Caki2 (cell line): ENCODE data around the gene VBP1. TPM values are rescaled to one million over a fixed set of nuclear protein-coding genes. Genes with fewer than 3 reads are reported as not detected.
A peak's percentile ranks its signal among the peaks of the same experiment; 100 is the strongest.
"Not testable (repeated sequence)": the region's sequence is repeated elsewhere in the genome, so short reads cannot be mapped to it uniquely, and the experiment has no call there.

ENCODE experiments used
- DNase-seq: peaks from one replicate; pipeline ENCODE4 v3.0.0-alpha.2; 2015; ENCODE audit warnings: low read depth
- in situ Hi-C: cut with HindIII; loops from 2 replicates; pipeline ENCODE4 v1.10.0; 2016; ENCODE audit warnings: low sequenced_read_pairs, low pct_unique_long_range_greater_than_20kb, mixed read lengths
- total RNA-seq: library from RNA; depleted of rRNA; stranded (reverse); fragments of >200 nt; shearing (Covaris generic); gene quantifications from 2 replicates; pipeline ENCODE4 v1.2.3, GENCODE V29; 2014; ENCODE audit warnings: low replicate concordance; rRNA removed

Gene VBP1, protein sequence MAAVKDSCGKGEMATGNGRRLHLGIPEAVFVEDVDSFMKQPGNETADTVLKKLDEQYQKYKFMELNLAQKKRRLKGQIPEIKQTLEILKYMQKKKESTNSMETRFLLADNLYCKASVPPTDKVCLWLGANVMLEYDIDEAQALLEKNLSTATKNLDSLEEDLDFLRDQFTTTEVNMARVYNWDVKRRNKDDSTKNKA
- 80.6 and 88.0 TPM in 2 replicates for total RNA-seq

DNA sequence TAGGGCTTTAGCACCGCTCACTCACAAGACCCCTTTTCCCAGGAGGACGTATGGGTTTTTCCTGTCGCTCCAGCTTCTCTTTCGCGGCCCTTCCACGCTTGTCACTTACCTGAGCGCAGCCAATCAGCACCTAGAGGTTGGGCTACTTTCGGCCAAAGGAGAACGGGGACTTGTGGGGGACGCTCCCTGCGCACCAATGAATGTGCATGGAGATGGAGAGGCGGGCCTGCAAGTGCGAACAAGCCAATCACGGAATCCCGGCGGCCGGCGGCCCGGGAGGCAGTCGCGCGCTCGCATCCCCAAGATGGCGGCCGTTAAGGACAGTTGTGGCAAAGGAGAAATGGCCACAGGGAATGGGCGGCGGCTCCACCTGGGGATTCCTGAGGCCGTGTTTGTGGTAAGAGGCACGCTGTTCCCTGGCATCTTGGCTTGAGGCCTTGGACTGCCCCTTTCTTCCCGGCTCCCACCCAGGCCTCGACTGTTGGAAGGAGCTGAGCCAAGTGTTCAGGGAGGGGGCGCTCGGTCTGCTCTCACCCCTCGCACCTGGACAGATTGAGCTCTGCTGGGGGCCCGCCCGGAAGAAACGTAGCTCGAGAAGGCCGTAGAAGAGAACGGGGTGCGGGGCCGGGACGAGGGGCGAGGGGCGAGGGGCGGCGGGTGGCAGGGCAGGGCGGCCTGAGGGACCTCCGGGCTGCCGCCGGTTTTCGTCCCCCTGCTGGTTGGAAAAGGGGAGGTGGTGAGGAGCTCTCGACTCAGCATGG, at the start of gene VBP1:
Gene VBP1 (plus strand): TSS at position 282 of the 761 bp plus-strand sequence. CDS start 23 bp downstream, at position 305.
- DNase-seq, result peak; percentile 89
- in situ Hi-C loops, result no loop called here

DNA sequence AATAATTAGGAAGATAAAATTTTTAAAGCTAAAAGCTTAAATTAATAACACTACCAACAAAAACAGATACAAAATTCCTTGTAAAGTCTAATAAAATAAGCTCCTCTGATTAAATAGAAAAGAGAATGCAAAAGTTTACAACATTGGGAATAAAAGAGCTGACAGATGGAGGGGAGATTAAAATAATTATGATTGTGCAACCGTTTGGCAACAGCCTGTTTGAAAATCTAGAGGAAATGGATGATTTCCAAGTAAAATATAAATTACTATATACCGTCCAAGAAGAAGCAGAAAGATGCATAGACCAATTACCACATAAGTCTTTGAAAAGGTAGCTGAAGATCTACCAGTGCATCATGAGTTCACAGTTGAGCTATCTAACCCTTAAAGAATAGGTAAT, 46.4 kb upstream of the VBP1 start:
- in situ Hi-C loops, result no loop called here
- DNase-seq, result no peak

DNA sequence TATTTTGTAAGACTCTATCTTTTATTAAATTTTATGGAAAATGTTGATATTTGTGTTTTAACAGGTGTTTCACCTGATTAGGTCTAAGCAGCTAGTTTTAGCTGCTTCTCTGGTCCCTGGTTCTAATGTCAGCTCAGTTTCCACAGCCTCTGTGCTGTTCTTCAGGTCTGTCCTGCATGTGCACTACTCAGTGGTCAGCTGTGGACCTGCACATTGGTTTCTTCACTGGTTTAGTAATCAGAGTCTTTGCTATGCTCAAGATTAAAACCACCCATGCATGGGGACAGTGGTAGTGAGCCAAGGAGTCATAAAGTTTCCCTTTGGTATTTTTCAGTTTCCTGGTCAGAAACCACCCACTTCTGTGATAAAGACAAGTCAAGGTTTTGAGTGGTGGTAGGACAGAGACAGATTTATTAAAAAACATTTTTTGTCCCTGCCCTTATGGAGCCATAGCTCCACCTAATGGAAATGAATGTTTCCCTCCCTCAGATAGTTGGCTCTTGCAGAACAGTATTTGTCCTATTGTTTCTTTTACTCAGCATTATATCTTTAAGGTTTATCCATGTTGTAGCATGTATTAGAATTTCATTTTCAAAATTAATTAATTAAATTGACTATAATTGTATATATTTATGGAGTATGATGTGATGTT, 36.8 kb upstream of the VBP1 start:
- in situ Hi-C loops, result no loop called here
- DNase-seq, result no peak

DNA sequence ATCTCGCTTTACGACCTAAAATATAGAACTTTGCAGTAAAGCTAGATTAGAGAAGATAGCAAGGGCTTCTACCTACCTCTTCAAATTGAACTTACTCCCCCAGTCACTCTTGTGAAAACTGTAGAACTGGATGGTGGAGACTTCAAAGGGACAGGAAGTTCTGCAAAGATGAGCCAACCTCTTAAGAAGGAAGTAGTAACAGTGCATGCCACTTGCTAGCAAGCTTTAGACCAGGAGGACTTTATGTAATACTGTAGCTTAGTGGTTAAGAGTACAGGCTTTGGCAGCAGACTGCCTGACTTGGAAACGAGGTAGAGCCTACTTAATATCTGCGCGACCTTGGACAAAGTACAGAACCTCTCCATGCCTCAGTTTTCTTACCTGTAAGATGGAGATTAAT, 27.5 kb upstream of the VBP1 start:
- in situ Hi-C loops, result no loop called here
- no peak for DNase-seq

DNA sequence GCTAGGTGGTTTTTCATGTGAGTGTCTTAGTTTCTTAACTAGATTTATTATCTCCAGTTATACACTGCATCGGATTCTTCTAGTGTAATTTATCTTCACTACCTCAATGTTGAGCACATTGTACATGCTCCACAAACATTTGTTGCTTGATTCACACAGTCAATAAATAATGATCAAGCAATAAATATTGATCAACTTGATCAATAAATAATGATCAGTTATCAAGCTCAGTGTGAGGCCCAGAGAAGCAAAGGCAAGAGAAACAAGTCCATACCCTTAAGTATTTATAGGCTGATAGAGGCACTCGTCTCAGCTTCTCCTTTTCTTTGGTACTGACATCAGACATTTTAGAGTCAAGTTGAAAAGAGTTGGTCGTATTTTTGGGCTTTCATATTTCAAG, 5.1 kb upstream of the VBP1 start:
- no peak for DNase-seq
- in situ Hi-C loops, result no loop called here

DNA sequence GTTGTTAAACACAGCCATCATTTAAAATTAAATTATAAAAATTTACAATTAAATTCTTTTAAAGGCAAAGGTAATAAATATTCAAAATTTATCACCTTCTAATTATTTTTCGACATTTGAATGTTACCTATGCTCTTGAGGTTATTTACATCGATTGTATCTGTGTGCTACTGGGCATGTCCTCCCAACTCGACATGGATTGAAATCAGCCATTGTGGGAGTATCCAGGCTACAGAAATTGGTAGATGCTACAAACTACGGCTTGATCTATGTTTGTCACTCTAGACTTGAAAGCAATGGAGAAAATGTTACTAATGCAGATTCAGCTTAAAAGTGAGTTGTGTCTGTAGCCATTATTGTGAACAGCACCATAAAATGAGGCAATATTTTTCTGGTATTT, 2.5 kb upstream of the VBP1 start:
- in situ Hi-C loops, result no loop called here
- no peak for DNase-seq

DNA sequence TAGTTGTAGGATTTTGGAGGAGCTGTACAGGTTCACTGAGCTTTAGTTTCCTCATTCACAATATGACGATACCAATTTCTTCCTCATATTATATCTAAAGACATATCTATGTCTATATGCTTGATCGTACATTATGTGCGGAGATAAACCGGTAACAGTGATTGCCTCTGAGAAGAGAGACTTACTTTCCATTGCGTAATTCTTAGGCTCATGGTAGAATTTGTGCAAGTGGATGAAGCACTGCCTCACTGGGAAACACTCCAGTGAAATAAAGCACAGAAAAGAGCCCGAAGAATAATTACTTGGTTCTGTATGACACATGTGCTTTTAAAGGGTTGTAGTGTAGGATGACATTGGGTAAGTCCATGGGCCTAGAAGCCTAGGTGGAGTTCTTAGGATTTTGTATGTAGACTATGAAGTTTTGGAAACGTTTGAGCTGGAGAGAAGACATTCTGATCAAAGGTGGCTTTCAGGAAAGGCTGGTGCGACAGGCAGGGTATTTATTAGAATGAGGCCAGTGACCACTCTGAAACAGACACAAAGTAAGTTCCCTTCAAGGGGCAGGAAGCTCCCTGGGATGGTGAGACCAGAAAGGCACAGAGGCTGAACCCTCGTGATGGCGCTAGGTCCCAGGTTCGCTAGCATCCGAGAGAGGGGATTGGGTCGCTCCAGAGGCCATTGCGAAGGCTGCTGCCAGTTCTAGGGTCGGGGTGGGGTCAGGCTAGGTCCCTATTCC, 649 bp upstream of the VBP1 start:
- in situ Hi-C loops, result no loop called here
- DNase-seq, result no peak

DNA sequence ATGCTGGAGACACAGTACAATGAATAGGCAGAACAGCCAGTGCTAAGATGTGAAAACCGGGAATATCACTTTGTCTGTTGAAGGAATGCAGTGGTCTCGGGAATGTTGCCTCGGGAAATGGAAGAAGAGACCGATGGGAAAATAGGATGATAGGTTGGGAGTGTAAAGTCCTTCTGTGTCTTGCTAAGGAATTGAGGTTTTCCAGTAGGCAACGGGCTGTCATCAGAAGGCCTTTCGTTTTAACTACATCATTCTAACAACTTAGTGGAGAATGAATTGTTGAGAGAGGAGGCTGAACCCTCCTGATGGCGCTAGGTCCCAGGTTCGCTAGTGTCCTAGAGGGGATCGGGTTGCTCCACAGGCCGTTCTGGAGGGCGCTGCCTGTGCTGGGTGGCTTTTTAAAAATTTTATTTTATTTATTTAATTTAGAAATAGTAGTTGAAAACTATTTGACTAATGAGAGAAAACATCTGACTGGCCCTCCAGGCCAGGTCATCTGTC, 730 bp downstream of the VBP1 start:
- peak; percentile 38 for DNase-seq
- in situ Hi-C loops, result no loop called here

DNA sequence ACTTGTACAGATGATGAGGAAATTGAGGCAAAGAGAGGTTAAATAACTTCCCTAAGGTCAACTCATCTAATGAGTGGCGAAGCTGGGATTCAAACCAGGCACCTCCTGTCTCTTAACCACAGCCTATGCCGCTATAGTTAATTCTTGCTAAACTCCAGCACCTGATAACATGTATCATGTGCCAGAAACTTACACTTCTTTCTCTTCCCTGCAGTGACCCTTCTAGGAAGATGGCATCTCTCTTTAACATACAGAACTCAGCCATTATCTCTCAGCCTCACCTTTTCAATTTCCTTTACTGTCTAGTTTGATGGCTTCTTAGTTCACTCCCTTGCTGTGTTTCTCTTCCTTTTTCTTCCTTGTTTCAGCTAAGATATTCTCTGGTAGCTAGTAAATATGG, 2.5 kb downstream of the VBP1 start:
- in situ Hi-C loops, result no loop called here
- DNase-seq, result no peak

DNA sequence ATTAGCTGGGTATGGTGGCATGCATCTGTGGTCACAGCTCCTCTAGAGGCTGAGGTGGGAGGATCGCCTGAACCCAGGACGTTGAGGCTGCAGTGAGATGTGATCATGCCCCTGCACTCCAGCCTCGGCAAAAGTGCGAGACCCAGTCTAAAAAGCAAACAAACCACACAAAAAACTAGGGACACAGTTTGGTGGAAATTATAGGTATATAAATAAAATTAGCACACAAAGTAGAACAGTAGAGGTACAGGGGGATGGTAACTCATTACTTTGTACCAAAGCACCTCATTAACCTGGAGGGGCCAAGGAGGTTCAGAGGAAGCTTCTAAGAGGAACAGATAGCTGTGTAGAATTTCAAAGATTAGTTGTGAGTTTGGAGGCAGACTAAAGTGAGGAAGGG, 5.1 kb downstream of the VBP1 start:
- in situ Hi-C loops, result no loop called here
- no peak for DNase-seq

DNA sequence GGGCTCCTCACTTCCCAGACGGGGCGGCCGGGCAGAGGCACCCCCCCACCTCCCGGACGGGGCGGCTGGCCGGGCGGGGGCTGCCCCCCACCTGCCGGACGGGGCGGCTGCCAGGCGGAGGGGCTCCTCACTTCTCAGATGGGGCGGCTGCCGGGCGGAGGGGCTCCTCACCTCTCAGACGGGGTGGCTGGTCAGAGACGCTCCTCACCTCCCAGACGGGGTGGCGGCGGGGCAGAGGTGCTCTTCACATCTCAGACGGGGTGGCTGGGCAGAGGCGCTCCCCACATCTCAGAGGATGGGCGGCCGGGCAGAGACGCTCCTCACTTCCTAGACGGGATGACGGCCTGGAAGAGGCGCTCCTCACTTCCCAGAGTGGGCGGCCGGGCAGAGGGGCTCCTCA, 7.5 kb downstream of the VBP1 start:
- DNase-seq, in situ Hi-C loops: not testable (repeated sequence)

DNA sequence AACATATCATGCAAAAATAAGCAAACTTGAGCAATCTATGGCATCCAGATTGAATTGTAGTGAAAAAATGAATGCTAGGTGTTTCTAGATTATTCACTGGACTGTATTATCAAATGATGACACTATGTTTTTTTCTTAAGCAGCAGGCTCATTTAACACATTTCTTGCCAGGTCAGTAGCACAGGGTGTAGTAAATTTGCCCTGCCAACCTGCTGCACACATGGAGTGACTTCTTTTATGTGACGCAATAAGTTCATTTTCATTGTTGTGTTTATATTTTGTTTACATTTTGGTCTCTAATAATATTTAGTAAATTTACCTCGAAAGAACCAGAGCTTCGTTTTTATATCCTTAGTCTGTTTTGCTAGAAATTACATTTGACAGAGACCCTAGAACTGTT, 9.5 kb downstream of the VBP1 start:
- no peak for DNase-seq
- in situ Hi-C loops, result no loop called here

DNA sequence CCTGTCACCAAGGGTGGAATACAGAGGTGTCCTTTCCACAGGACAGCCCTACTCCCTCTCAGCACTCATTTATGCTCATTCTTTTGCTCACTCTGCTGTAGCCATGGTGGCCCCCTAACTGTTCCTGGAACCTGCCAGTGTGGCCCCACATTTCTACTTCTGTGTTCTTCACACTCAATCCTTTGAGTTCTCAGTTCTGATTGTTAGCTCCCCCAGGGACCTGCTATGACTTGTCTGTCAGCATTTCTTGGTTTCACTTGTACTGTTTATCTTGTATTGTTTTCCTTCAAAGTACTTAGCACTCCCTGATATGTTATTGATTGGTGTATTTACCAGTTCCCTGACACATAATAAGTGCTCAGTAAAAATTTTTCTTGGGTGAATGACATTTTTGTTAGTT, 14.9 kb downstream of the VBP1 start:
- DNase-seq, result no peak
- in situ Hi-C loops, result no loop called here

DNA sequence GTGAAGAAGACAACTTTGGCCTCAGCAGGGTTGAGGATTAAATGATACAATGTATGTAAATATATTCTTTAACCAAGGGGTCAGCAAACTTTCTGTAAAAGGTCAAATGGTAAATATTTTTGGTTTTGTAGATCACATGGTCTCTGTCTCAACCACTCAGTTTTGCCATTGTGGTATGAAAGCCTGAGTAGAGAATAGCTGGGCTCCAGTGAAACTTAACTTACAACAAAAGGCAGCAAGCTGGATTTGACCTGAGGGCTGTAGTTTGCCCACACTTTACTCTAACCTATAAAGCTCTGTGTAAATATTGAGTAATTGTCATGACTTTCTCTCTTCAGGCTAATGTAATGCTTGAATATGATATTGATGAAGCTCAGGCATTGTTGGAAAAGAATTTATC, 19.6 kb downstream of the VBP1 start:
- in situ Hi-C loops, result no loop called here
- DNase-seq, result no peak

DNA sequence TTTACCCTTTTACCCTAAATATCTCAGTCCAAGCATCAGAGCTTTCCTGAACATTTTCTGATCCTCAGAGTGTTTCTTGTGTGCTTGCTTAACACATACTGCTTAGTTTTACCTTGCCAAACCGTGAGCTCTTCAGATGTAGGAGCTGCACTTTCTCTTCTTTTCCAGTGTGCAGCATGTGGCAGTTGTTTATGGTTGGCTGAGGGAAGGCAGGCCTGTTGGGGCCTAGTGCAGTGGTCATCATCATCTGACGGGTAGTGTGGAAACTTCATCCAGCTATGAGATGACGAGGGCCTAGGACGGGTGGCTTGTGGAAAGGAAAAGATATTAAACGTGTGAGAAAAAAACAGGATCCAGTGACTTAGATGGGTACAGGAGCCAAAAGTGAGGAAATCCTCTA, 21.5 kb downstream of the VBP1 start:
- in situ Hi-C loops, result no loop called here
- no peak for DNase-seq

DNA sequence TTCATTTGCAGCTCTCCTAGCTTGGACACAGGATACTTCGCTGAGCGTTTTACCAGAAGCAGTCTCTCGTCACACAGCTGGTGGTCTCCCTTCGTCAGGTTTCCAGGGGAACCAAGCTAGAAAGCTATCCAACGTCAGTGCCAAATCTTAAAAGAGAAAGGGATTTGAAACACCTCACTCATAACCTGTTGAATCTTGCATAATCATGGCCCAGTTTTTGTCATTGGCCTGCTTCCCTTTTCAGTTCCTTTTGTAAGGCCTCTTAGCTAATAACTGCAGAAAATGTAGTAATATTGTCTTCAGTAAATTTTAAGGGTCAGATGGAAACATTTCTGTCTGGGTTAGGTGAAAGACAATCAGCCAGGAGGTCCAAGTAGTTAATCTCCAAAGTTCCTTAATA, 26.0 kb downstream of the VBP1 start:
- in situ Hi-C loops, result no loop called here

DNA sequence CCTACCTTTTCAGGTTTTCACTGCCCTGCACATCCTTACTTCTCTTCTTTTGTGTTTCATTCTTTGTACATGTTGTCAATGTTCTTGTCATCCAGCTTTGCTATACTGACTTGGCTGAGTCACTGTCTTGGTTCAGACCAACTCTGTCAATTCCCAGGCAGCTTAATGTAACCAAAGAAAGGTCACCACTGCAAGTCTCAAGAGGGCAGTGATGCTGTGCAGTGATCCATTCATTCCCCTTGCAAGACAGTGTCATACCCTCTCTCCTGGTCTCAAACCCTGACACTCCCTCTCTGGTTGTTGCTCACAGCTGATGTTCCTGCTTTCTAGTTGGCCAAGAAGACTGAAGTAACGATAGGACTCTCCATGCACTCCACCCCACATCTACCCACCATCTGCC, 30.5 kb downstream of the VBP1 start:
- in situ Hi-C loops, result no loop called here
- DNase-seq, result peak; percentile 27

More for the DNA sequence above, 26.0 kb downstream of the VBP1 start:
- DNase-seq, result no peak

DNA sequence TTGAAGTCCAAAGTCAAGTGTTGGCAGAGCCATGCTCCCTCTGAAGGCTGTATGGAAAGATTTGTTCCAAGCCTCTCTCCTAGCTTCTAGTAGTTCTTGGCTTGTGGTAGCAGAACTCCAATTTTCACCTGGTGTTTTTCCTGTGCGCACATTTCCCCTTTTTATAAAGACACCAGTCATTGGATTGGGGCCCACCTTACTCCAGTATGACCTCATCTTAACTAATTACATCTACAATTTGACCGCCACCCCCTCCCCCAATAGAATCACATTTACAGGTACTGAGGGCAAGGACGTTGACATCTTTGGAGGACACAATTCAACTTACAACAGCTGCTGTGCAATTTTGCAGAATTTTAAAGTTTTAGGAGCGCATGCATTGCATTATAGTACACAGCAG, 31.2 kb downstream of the VBP1 start:
- in situ Hi-C loops, result no loop called here
- DNase-seq, result no peak

DNA sequence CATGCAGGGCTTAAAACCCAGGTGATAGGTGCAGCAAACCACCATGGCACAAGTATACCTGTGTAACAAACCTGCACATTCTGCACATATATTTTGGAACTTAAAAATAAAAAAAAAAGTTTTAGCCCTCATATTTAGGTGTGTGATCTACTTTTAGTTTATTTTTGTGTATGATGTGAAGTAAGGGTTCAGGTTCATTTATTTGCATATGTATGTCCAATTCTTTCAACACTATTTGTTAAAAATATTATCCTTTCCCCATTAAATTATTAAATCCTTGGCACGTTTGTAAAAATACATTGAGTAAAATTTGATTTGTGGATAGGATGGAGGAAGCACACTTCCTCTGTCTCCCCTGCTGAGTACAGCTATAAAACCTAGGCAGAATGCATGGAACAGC, 35.1 kb downstream of the VBP1 start:
- in situ Hi-C loops, result no loop called here
- no peak for DNase-seq
